Measurements from ENCODE around the gene LRRIQ1.

LRRIQ1 gene

GRCh38 chr12:85277900-85278597 is 241.9 kb downstream of the LRRIQ1 start:
- no peak overlapping the region for H3K4me3 ChIP-seq (ENCODE audit: low read length)
- H3K27me3 ChIP-seq (ENCODE audit: control insufficient read depth, insufficient read depth, low read length) = peaks cover 85% of the 10 kb centered on the region
- peaks cover 17% of the 10 kb centered on the region for H3K4me1 ChIP-seq (ENCODE audit: control insufficient read depth, insufficient read depth, low read length)
- no peaks in the 10 kb centered on the region for H3K9me3 ChIP-seq (ENCODE audit: control insufficient read depth, low read length)
- no peak overlapping the region for H3K9ac ChIP-seq (ENCODE audit: low read length)
- no peaks in the 10 kb centered on the region for H3K36me3 ChIP-seq (ENCODE audit: control insufficient read depth, insufficient read depth, low read length)

GRCh38 chr12:85278598-85279448 is 242.7 kb downstream of the LRRIQ1 start:
- Histone ChIP-seq H3K36me3 (ENCODE audit: control insufficient read depth, insufficient read depth, low read length) (no peaks in the 10 kb centered on the region), H3K4me3 (ENCODE audit: low read length) (no peak overlapping the region), H3K9ac (ENCODE audit: low read length) (no peak overlapping the region), H3K4me1 (ENCODE audit: control insufficient read depth, insufficient read depth, low read length) (peaks cover 17% of the 10 kb centered on the region), H3K9me3 (ENCODE audit: control insufficient read depth, low read length) (no peaks in the 10 kb centered on the region), H3K27me3 (ENCODE audit: control insufficient read depth, insufficient read depth, low read length) (peaks cover 84% of the 10 kb centered on the region)

- H3K9me3 ChIP-seq (ENCODE audit: control insufficient read depth, low read length) = no peaks in the 10 kb centered on the region
- peaks cover 77% of the 10 kb centered on the region for H3K27me3 ChIP-seq (ENCODE audit: control insufficient read depth, insufficient read depth, low read length)
- H3K4me1 ChIP-seq (ENCODE audit: control insufficient read depth, insufficient read depth, low read length) = peaks cover 17% of the 10 kb centered on the region
- no peak overlapping the region for H3K4me3 ChIP-seq (ENCODE audit: low read length)
- no peak overlapping the region for H3K9ac ChIP-seq (ENCODE audit: low read length)
- H3K36me3 ChIP-seq (ENCODE audit: control insufficient read depth, insufficient read depth, low read length) = no peaks in the 10 kb centered on the region
Observed at GRCh38 chr12:85279449-85280164, 243.5 kb downstream of the LRRIQ1 start.

GRCh38 chr12:85280165-85280983 is 244.2 kb downstream of the LRRIQ1 start, which contains the start of gene ALX1:
Gene ALX1 (plus strand): TSS chr12:85280220. CDS start chr12:85280262, 42 bp downstream.
- no peak within 1 kb of the TSS for H3K9ac ChIP-seq (ENCODE audit: low read length)

GRCh38 chr12:85280984-85281630 is 245.0 kb downstream of the LRRIQ1 start:
- Histone ChIP-seq H3K36me3 (ENCODE audit: control insufficient read depth, insufficient read depth, low read length) (no peaks in the 10 kb centered on the region), H3K9ac (ENCODE audit: low read length) (no peak overlapping the region), H3K4me3 (ENCODE audit: low read length) (no peak overlapping the region), H3K4me1 (ENCODE audit: control insufficient read depth, insufficient read depth, low read length) (peaks cover 17% of the 10 kb centered on the region), H3K27me3 (ENCODE audit: control insufficient read depth, insufficient read depth, low read length) (peaks cover 66% of the 10 kb centered on the region), H3K9me3 (ENCODE audit: control insufficient read depth, low read length) (no peaks in the 10 kb centered on the region)

More at GRCh38 chr12:85280165-85280983, 244.2 kb downstream of the LRRIQ1 start, which contains the start of gene ALX1:
- no peak within 1 kb of the TSS for H3K4me3 ChIP-seq (ENCODE audit: low read length)
- H3K36me3 ChIP-seq (ENCODE audit: control insufficient read depth, insufficient read depth, low read length) = no peaks in the 10 kb centered on the region
- H3K27me3 ChIP-seq (ENCODE audit: control insufficient read depth, insufficient read depth, low read length) = peaks cover 73% of the 10 kb centered on the region
- H3K9me3 ChIP-seq (ENCODE audit: control insufficient read depth, low read length) = no peaks in the 10 kb centered on the region
- peaks cover 17% of the 10 kb centered on the region for H3K4me1 ChIP-seq (ENCODE audit: control insufficient read depth, insufficient read depth, low read length)

- Histone ChIP-seq H3K36me3 (ENCODE audit: control insufficient read depth, insufficient read depth, low read length) (no peaks in the 10 kb centered on the region), H3K4me1 (ENCODE audit: control insufficient read depth, insufficient read depth, low read length) (peaks cover 17% of the 10 kb centered on the region), H3K4me3 (ENCODE audit: low read length) (no peak overlapping the region), H3K9ac (ENCODE audit: low read length) (no peak overlapping the region), H3K9me3 (ENCODE audit: control insufficient read depth, low read length) (no peaks in the 10 kb centered on the region), H3K27me3 (ENCODE audit: control insufficient read depth, insufficient read depth, low read length) (peaks cover 61% of the 10 kb centered on the region)
Observed at GRCh38 chr12:85281636-85282312, 245.6 kb downstream of the LRRIQ1 start.

GRCh38 chr12:85283560-85283959 is 247.4 kb downstream of the LRRIQ1 start:
- no peaks in the 10 kb centered on the region for H3K36me3 ChIP-seq (ENCODE audit: control insufficient read depth, insufficient read depth, low read length)
- H3K27me3 ChIP-seq (ENCODE audit: control insufficient read depth, insufficient read depth, low read length) = peaks cover 47% of the 10 kb centered on the region
- no peak overlapping the region for H3K9ac ChIP-seq (ENCODE audit: low read length)
- no peaks in the 10 kb centered on the region for H3K9me3 ChIP-seq (ENCODE audit: control insufficient read depth, low read length)
- peaks cover 14% of the 10 kb centered on the region for H3K4me1 ChIP-seq (ENCODE audit: control insufficient read depth, insufficient read depth, low read length)
- H3K4me3 ChIP-seq (ENCODE audit: low read length) = no peak overlapping the region

Data from mucosa of stomach (tissue), 1 donor.